A673 (cell line): ENCODE data around the gene IGF1R.

Source experiments
- EZH2 ChIP-seq: fragments of 200-600 bp; sonication (generic); IDR thresholded peaks from 2 replicates; pipeline ENCODE4 v1.6.1; 2017; ENCODE audit warnings: borderline replicate concordance, low read depth, mild to moderate bottlenecking, mixed read lengths, antibody characterized with exemption, low read length; ENCODE audit not compliant: poor library complexity, severe bottlenecking
- TF ChIP-seq, protein P1 (sequence below): fragments of 300-800, 200-600 bp; sonication (generic); conservative IDR thresholded peaks from 2 replicates; pipeline ENCODE4 v1.5.1; 2017; ENCODE audit warnings: low read depth, mild to moderate bottlenecking, antibody characterized with exemption, low read length, moderate library complexity, mixed read lengths

DNA sequence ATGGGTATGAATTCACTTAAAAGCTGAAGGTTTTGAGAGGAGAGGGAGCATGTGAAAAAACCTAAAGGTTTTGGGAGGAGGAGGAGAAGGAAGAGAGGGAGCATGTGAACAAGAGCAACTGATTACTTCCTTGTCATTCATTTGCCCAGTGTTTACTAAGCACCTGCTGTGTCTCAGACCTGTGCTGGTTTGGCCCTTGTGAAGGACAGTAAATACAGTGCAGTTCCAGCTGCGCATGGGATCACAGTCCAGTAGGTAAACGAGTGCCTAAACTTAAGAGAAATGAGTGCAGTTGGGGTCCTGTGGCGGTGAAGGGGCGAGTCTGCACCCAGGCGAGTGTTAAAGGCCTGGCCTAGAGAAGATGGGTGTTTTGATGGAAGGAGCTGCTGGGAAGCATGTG is 38.6 kb downstream of the IGF1R start:
- TF ChIP-seq, protein P1, sequence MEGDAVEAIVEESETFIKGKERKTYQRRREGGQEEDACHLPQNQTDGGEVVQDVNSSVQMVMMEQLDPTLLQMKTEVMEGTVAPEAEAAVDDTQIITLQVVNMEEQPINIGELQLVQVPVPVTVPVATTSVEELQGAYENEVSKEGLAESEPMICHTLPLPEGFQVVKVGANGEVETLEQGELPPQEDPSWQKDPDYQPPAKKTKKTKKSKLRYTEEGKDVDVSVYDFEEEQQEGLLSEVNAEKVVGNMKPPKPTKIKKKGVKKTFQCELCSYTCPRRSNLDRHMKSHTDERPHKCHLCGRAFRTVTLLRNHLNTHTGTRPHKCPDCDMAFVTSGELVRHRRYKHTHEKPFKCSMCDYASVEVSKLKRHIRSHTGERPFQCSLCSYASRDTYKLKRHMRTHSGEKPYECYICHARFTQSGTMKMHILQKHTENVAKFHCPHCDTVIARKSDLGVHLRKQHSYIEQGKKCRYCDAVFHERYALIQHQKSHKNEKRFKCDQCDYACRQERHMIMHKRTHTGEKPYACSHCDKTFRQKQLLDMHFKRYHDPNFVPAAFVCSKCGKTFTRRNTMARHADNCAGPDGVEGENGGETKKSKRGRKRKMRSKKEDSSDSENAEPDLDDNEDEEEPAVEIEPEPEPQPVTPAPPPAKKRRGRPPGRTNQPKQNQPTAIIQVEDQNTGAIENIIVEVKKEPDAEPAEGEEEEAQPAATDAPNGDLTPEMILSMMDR = no peak
- TF ChIP-seq EZH2 = no peak
